Chondrocyte (in vitro differentiated cells): ENCODE results near the gene PTPRN2. TPM values are rescaled to one million over a fixed set of nuclear protein-coding genes. Genes with fewer than 3 reads are reported as not detected.
A peak's percentile ranks its signal among the peaks of the same experiment; 100 is the strongest.

Experiments used
- DNase-seq: peaks from one replicate; pipeline ENCODE4 v3.0.0; 2021; ENCODE audit warnings: mixed read lengths, low spot score
- H3K27ac Mint-ChIP-seq: one replicate; pipeline ENCODE4 v1.8.0; 2021; ENCODE audit warnings: mild to moderate bottlenecking, moderate library complexity, mixed read lengths; ENCODE audit not compliant: unreplicated experiment
- H3K27me3 Mint-ChIP-seq: 2 replicates; pipeline ENCODE4 v1.8.0; 2021; ENCODE audit warnings: low read depth, mixed read lengths
- H3K36me3 Mint-ChIP-seq: 2 replicates; pipeline ENCODE4 v1.8.0; 2021; ENCODE audit warnings: low read depth, mixed read lengths
- H3K4me1 Mint-ChIP-seq: 2 replicates; pipeline ENCODE4 v1.8.0; 2021; ENCODE audit warnings: low read depth, mild to moderate bottlenecking, mixed read lengths
- H3K4me3 Mint-ChIP-seq: one replicate; pipeline ENCODE4 v1.8.0; 2021; ENCODE audit warnings: mild to moderate bottlenecking, moderate library complexity, mixed read lengths; ENCODE audit not compliant: unreplicated experiment
- H3K9me3 Mint-ChIP-seq: 2 replicates; pipeline ENCODE4 v1.8.0; 2021; ENCODE audit warnings: low read depth, mixed read lengths
- total RNA-seq: library from RNA; stranded (reverse); gene quantifications from 3 replicates; pipeline ENCODE4 v1.2.1, GENCODE V29; 2021
- TF ChIP-seq, protein P1 (sequence below): fragments of 200-600 bp; sonication (generic); IDR thresholded peaks from 2 replicates; pipeline ENCODE4 v1.5.0; 2021; ENCODE audit warnings: antibody characterized with exemption, mild to moderate bottlenecking, moderate library complexity

The PTPRN2 gene
- total RNA-seq, 1 donor from 2014 or later = 0.30 TPM

DNA sequence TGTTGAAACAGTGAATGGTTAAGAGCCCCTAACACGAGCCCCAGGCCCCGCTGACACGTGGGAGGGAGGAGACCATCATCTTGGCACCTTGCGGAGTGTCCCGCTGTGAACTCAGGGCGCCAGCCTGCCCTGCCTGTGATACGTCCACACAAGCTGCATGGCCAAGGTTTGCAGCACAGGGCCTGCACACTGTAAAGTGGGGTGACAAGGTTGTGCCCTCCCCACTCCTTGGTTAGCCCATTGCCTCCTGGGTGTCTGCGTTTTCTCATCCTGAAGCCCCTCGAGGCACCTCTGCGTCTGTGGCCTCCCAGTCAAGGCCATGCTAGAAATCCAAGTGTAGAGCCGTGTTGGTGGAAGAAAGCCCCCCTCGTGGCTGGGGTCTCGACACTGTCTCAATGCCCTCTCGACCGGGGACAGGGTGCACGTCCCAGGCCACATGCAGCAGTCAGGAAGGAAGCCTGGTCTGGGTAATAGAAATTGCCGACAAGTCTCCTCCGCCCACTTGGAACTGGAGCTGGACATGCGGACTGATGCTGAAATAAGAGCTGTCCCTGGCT, 1058.8 kb downstream of the PTPRN2 start:
- DNase-seq = peak; percentile 60
- Mint-ChIP-seq H3K36me3 (peaks cover 8% of the 10 kb centered on the region), H3K27ac (no peak overlapping the region), H3K4me3 (no peak overlapping the region), H3K9me3 (peaks cover 20% of the 10 kb centered on the region), H3K4me1 (no peaks in the 10 kb centered on the region), H3K27me3 (peaks cover 17% of the 10 kb centered on the region)
- TF ChIP-seq, protein P1, sequence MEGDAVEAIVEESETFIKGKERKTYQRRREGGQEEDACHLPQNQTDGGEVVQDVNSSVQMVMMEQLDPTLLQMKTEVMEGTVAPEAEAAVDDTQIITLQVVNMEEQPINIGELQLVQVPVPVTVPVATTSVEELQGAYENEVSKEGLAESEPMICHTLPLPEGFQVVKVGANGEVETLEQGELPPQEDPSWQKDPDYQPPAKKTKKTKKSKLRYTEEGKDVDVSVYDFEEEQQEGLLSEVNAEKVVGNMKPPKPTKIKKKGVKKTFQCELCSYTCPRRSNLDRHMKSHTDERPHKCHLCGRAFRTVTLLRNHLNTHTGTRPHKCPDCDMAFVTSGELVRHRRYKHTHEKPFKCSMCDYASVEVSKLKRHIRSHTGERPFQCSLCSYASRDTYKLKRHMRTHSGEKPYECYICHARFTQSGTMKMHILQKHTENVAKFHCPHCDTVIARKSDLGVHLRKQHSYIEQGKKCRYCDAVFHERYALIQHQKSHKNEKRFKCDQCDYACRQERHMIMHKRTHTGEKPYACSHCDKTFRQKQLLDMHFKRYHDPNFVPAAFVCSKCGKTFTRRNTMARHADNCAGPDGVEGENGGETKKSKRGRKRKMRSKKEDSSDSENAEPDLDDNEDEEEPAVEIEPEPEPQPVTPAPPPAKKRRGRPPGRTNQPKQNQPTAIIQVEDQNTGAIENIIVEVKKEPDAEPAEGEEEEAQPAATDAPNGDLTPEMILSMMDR = no peak

DNA sequence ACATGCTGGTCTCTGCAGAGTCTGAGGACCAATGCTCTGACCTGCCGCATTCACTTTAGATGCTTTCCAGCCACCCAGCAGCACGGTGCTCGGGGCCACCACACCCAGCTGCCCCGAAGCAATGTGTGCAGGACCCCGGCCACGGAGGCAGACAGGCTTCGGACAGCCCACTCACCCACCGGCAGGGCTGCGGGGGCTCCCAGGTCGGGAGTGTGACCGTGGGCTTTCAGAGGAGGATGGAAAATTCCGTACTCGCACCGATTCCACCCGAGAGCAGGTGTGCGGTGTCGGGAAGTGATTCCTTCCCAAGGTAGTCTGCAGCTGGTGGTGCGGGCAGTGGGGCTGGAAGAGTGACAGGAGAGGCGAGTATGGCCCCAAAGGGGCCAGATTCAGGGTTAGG, 1059.9 kb downstream of the PTPRN2 start:
- DNase-seq = peak; percentile 86
- H3K36me3 Mint-ChIP-seq = peaks cover 8% of the 10 kb centered on the region
- TF ChIP-seq, protein P1 = no peak
- no peak overlapping the region for H3K27ac Mint-ChIP-seq
- peaks cover 13% of the 10 kb centered on the region for H3K9me3 Mint-ChIP-seq
- H3K27me3 Mint-ChIP-seq = peaks cover 17% of the 10 kb centered on the region
- no peak overlapping the region for H3K4me3 Mint-ChIP-seq
- H3K4me1 Mint-ChIP-seq = no peaks in the 10 kb centered on the region

DNA sequence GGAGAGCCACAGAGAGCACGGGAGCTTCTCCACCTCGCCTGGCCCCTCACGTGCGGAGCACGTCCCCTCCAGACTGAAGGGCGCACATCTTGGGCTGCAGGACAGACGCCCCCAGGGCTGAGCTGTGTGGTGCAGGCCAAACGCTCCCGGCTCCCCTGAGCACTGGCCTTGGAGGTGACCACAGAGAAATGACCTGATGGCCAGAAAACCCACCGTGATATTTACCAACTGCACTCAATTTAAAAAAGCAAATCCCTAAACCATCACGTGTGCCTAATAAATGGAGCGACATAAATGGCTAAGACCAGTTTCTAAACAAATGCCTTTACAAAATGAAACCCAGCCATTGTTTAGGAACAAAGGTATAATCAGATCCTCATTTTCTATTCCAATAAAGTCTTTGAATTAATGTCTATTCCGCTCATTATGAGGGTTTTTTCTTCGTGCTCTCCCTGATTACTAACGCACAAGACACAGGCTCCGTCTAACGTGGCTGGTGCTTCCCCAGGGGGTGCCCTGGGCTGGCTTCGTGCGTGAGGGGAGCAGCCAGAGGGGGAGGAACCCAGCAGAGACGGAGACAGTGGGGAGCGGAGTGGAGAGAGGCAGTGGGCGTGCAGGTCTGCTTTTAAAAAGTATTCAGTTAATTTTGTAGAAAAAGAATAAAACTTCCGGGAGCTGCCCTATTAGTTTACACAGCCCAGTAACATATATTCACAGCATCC, 1060.5 kb downstream of the PTPRN2 start:
- DNase-seq = no peak
- Mint-ChIP-seq H3K27ac (no peak overlapping the region), H3K27me3 (peaks cover 21% of the 10 kb centered on the region), H3K9me3 (peaks cover 7% of the 10 kb centered on the region), H3K4me1 (no peaks in the 10 kb centered on the region), H3K36me3 (peaks cover 3% of the 10 kb centered on the region), H3K4me3 (no peak overlapping the region)
- TF ChIP-seq, protein P1 = no peak

DNA sequence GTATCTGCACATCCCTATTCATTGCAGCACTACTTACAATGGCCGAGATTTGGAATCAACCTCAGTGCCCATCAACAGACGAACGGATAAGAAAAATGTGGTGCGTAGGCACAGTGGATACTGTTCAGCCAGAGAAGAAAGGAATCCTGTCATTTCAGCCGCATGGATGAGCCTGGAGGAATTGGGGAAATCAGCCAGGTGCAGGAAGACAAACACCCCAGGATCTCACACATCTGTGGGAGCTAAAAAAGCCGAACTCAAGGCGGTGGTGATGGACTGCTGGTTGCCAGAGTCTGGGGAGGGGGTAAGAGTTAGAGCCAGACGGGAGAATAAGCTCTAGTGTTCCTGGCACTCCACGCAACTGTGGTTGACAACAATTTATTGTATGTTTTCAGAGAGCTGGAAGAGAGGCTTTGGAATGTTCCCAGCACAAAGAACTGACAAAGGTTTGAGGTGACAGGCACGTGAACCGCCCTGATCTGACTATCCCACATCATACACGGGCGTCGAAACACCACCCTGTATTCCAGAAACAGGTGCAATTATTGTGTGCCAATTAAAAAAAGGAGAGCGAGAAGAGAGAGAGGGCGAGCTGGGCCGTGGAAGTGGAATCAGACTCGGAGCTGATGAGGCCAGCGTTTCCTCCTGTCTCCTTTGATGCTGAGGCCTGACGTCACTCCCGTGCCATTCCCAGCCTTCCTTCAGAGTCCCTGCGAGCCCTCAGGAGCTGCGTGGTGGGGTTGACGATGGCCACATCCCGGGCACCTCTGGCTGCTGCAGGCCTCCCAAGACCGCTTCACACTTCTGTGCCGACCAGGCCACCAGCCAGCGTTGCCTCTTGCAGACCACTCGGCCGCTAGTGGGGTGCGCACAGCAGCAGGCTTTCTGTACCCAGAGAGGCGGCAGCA, 1061.4 kb downstream of the PTPRN2 start:
- TF ChIP-seq, protein P1 = no peak
- Mint-ChIP-seq H3K27me3 (peaks cover 21% of the 10 kb centered on the region), H3K4me3 (no peak overlapping the region), H3K4me1 (no peaks in the 10 kb centered on the region), H3K27ac (no peak overlapping the region), H3K36me3 (no peaks in the 10 kb centered on the region), H3K9me3 (no peaks in the 10 kb centered on the region)
- peak; percentile 92 for DNase-seq

DNA sequence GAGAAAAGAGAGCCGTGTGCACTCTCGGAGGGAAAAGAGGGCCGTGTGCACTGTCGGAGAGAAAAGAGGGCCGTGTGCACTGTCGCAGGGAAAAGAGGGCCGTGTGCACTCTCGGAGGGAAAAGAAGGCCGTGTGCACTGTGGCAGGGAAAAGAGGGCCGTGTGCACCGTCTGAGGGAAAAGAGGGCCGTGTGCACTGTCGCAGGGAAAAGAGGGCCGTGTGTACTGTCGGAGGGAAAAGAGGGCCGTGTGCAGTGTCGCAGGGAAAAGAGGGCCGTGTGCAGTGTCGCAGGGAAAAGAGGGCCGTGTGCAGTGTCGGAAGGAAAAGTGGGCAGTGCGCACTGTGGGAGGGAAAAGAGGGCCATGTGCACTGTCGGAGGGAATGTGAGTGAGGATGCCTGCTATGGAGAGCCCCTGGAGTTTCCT, 1062.1 kb downstream of the PTPRN2 start:
- TF ChIP-seq, protein P1 = no peak
- peaks cover 21% of the 10 kb centered on the region for H3K27me3 Mint-ChIP-seq
- no peaks in the 10 kb centered on the region for H3K36me3 Mint-ChIP-seq
- H3K4me1 Mint-ChIP-seq = no peaks in the 10 kb centered on the region
- H3K27ac Mint-ChIP-seq = no peak overlapping the region
- no peak for DNase-seq
- no peak overlapping the region for H3K4me3 Mint-ChIP-seq
- H3K9me3 Mint-ChIP-seq = no peaks in the 10 kb centered on the region
